HG03442 (cell line): ENCODE results near the gene GLI3.

ENCODE experiments used
- ATAC-seq: cut with Tn5 transposase; IDR thresholded peaks from one replicate; pipeline ENCODE4 v1.9.1; 2021; ENCODE audit warnings: mild to moderate bottlenecking, moderate library complexity; ENCODE audit not compliant: unreplicated experiment

GLI3 gene

DNA sequence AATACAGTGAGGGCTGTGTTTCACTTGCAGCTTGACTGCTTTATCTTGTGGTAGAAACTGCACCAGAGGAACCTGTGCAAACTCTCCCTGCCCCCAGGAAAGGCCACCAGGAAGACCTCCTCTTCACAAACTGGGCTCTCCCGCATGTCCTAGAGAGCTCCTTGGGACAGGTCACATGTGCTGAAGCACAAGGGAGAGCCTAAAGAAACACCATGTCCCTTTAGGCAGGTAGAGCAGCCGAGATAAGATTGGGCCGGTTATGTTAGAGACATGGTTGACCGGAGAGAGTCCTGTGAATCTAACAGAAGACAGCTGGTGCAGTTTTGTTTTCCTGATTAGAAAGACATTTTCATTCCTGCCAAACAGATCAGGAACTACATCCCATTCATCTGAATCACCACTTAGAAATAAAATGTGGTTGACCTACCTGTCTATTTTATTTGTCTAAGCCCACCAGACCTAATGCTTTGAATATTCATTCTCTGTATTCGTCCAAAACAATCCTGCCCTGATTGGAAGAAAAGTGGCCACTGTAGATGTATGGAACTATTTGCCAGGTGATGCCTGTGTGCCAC lies 224.1 kb downstream of the GLI3 start:
- no peak for ATAC-seq

DNA sequence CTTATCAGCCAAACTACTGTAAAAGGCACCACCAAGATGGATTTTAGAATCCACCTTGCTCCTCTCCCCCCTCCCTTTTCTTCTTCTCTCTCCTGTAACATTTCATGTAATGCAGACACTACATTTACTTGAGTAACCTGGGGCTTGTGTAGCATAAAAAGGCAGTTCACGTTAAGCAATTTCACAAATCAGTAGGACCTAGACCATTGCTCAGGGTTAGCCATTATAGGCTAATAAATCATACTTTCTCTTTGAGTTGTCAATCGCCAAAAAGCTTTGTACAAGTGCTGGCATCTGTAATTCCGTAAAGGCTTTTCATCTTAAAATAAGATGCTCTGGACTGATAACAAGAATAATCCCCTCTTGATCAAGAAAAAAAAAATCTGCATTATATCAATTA lies 224.7 kb downstream of the GLI3 start:
- ATAC-seq: no peak

DNA sequence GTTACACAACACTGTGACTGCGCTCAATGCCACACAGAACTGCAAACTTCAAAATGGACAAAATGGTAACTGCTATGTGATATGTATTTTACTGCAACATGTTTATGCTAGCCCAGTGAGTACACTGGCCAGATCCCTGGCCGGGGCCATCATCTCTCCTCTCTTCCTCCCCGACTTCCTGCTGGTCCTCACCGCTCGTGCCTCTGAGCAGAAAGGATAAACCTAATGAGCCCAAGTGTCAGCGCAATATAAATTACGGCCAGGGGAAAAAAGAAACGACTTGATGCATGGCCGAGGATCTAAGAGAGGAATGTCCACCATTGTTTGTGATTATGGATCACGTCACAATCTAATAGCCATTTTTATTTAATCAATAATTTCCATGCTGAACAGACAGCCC lies 225.2 kb downstream of the GLI3 start:
- no peak for ATAC-seq

DNA sequence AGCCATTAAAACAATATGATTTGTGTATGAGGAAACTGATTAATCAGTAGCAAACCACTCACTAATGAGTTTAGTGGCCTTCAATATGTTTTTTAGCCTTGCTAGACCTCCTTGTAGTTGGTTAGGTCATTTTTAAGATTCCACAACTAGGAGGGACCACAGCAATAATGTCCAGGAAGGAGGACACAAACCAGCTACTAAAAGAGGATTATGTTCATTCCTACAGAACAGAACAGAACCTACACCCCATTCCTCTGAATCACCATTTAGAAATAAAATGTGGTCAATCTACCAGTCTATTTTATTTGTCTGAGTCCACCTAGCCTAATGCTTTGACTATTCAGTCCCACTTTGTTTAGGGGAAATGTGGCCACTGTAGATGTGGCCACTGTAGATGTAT lies 226.3 kb downstream of the GLI3 start:
- no peak for ATAC-seq

DNA sequence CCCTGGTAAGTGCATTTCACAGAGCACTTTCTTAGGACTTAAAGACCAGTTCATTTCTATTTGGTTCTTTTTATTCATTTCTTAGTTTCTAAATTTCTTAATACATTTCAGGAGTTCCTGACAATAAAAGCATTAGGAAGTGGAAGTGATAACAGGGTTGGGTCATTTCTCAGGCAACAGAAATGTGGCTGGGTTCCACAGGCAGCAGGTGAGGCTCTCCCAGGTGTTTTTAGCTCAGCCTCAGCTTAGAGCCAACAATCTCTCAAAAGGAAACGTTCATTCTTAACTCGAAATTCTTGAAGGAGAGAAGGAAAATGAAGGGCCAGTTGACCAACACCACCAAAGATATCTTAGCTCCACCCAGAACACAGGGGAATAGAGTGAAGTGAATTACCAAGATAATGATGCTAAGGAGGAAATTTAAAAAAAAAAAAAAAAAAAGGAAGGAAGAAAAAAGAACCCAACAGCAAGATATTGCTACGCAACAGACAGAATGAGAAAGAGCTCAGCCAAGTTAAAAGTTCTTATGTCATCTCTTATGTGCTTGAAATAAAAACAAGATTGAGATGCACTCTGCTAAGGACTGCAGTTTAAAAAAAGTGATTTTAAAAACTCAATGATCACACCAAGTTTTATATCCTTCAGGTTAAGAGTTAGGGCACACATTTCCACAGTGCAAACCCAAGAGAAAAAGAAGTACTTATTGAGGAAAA lies 230.1 kb downstream of the GLI3 start:
- no peak for ATAC-seq

DNA sequence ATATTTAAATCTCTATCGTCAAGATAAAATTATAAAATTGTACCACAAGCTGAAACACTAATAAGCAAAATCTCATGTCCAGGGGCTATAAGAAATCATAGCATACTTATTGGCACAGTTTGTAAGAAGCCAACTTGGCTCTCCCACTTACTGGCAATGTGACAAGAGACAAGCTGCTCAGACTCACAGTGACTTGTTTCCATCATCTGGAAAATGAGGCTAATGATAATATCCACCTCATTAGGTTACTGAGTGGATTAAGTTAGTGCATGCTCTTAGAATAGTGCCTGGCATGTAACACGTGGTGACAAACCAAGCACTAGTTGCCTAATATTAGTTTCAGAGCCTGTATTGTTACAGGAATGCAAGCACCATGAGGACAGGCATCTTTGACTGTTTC lies 234.4 kb downstream of the GLI3 start:
- ATAC-seq: no peak

DNA sequence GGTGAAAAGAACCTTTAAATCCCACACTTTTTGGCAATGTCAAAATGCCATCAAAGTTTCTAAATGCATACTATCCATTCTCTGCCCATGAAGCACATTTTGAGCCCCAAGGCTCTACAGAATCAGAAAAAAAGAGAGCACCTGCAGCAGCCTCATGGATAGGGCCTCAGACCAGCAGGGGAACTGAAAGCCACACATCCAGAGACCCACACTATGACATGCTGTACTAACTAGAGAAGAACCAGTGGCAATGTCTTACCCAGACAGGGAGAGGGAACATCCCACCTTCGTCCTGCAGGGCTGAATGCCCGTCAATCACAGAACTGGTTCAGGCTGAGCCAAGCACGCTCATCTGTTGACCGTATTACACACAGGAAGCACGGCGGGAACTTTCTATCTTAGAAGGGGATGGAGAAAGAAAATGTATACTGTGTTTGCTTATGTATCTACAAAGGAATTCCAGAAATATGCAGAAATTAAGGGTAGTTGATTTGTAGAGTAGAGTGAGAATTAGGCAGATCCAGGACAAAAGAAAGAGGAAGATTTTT lies 237.2 kb downstream of the GLI3 start:
- ATAC-seq: no peak

DNA sequence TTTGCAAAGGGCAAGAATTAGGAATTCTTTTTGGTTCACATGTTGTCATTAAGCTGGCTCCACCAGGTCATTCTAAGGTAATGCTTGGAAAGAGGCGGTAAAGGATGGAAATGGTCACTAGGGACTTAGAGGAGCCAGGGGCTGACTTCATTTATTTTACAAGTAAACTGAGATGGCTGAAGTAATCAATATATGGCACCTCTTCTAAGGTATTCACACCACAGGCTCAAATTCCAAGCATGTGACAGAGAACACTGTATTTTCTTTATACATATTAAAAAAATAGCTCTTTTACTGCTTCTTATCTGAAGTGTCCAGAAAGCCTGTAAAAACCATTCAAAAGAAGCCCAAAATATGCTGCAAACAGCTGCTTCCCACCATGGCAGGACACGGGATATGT lies 239.0 kb downstream of the GLI3 start:
- no peak for ATAC-seq

DNA sequence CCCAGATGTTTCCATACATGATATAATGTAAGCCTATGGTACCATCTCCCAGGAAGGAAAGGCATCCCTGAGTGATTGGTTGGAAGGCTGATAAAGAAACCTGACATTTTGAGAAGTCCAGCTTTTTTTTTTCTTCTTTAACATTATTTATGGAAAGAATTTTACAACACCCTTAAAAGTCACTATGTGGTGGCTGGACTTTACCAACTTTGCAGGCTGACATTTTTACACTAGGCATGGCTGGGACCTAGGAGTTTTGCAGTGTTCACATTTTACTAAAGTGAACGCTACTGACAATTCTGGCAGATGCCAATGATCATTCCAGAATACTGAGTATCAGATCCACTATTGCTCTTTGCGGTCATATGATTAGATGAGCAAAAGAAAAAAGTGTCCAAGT lies 239.9 kb downstream of the GLI3 start:
- ATAC-seq: no peak

DNA sequence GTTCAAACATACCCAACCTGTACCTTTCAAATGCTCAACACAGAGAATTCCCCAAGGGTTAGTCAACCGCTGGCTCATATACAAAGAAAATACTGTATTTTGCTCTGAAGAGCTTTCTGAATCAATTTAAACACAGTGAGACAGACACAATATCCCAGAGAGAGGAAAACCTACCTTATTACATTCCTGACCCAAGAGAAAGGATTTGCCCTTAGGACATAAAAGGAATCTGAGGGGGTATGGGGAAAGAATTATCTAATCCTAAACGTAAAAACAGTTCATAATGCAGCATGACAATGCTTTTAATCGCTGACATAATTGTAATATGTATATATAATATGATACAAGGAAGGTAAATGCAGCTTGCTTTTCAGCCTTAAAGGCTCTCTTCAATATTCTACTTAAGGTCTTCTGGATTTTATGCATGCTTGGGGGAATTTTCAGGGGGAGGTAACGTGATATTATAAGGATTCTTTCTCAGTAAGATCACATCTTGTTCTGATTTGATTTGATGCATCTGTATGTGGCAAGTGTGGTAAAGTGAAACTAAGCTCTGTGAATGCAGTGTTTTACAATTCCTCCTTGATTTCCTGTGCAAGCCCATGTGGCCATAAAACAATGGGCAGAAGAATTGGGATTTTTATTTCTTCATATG lies 240.5 kb downstream of the GLI3 start:
- no peak for ATAC-seq

DNA sequence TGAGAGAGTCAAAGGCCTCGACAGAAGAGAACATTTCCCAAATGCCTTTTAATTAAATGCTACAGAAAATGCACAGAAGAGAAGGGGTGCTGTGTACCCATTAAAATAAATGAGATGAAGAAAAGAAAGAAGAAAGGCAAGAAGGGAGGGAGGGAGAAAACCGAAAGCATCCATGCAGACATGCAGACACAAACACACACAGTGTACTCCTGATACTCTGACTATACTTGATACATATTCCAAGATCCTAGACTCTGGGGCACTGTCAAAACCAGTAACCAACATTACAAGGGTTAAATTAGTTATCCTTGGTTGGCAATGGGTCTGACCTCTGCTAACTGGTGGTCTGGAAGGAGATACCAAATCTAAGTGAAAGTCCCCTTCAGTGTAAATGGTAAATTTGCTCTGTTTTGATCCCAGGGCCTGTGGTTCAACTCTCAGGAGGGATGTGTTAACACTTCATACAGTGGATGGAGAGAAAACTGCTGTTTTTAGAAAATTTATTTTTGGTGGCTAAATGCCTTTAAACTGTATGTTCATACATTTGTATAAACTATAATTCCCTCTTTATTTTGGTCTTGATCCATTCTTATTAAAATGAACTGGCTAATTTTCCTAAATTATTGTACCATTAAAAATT lies 241.3 kb downstream of the GLI3 start:
- no peak for ATAC-seq

DNA sequence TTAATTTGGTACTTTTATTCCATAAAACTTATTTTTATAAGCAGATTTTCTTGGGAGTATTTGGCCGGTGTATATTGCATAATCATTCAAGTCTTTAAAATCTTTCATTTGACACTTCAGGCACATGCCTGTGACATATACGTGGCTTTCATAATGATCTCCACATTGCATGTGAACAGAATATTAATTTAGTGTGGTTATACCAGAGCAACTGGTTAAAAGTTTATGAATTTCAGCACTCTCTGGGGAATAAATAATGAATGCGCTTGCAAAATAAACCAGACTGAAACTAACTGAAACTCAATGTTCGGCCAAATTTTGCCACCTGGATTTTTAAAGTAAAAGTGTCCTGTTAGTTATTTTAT lies 242.3 kb downstream of the GLI3 start:
- ATAC-seq: no peak

DNA sequence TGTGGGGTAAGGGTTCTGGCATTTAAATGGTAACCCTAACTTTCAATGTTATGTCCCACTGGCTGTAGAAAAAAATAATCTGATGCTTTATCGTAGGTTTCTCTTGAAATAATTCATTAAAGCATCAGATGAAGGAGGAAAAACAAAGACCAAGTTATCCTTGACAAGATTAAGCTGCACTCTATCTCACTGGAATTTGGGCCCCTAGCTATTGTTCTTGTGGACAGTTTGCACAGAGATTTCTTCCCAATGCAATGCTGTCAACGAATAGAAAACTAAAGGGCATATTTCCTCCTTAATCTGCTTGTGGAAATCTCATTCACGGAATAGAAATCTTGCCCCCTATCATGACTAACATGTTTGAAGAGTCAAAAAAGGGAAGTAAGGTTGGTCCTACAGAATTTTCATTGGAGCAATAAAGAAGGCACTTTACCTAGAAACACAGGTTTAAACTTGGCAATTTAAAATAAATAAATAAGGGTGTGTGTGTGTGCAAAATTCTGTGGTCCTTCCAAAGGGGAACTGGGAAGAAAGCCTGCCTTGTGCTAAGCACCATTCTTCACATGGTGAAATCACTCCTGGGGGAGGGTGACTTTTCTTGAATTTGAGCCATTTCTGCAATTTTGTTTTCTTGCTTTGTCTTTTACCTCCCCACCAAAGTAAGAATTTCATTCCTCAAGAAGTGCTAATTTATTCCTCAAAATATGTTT lies 242.8 kb downstream of the GLI3 start:
- no peak for ATAC-seq

DNA sequence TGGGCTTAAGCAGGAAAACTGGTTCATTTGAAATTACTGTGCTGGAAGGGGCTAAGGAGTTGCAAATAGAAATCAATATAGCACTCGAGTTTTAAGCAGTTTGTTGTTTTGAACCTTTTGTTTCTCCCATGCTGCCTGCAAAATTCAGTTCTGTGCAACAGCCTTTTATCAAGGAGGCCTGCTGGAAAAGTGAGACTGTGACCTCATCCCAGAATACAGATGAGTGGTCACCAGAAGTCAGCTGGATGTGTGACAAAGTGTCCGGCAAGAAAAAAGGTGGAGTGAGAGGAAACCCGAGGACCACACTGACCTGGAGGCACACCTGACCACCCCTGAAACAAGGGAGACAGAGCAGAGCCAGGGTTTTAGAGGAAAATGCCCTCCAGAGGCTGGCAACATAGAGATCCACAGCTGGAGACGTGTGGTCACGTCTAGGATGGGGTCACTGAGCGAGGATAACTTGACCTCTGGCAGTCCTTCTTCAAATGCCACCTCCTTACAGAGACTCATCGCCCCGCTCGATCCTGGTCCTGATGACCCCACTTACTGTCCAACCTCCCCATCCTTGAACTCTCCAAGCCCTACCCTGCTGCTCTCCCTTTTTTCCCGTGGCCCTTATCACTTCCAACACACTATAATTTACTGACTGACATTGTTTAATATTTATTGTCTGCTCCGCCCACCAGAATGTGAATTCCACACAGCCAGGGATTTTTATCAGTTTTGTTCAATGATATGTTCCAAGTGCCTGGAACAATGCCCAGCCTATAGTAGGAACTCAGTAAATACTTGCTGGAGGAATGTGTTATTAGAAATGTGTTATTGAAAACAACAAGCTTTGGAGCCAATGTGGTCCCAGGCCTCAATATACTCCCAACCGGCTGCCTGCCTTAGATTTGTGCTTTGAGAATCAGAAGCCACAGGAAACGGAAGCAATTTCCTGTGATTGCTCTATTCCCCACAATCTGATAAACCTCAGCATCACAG lies 243.8 kb downstream of the GLI3 start:
- ATAC-seq: no peak

DNA sequence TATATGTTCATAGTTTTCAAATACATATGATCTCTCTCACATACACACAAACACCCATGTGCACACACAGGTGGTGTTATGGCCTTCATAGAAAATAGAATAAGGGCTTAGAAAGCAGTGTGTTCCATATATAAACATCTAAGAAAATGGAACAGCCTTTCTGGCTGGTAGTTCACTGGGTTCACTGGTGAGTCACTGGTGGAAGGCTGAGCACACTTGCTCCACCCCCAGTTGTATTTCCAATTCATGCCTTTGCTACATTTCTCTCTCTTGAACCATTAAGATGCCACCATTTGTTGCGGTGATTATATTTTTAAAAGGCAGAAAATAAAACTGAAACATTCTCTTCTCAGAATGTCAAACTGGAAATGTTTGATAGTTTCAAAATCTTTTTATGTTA lies 252.1 kb downstream of the GLI3 start:
- no peak for ATAC-seq

DNA sequence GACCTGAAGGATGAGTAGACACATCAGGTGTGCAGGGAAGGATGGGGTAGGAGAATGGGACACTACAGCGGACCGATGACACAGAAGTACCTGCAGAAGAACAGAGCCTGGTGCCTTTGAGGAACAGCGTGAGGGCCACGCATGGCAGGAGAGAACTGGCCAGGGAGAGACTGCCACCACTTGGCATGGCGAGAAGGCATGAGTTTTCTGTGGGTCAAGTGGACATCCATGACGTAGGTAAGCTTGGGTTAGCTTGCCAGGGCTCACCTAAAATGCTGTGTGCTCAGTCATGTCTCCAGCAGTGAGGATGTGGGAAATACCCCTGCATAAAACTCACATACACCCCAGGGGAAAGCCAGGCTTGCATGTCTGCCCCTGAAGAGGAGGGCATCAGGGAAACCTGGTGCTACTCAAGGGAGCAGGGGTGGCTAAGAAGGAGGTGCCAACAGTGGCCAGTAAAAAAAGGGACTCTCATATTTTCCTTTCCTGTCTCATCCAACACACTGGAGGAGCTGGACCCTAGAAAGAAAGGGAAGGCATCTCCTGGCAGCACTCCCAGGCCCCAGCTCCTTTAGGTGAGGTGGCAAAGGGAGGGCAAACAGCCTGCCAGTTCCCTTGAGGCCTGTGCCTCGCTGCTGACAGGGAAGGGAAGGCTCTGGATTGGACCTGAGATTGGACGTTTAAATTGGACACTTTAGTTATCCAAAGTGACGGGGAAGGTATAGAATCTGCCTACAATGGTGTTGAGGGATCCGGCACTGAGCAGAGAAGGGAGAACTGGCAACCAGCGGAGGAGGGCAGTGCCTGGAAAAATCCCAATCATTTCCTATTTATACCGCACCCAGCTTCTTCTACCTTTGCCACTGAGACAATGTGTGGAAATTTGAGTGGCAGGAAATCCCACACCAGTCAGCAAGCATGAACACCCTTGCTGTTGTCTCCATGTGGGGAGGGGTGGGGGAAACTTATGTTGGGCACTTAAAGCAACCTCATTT lies 255.7 kb downstream of the GLI3 start:
- no peak for ATAC-seq

DNA sequence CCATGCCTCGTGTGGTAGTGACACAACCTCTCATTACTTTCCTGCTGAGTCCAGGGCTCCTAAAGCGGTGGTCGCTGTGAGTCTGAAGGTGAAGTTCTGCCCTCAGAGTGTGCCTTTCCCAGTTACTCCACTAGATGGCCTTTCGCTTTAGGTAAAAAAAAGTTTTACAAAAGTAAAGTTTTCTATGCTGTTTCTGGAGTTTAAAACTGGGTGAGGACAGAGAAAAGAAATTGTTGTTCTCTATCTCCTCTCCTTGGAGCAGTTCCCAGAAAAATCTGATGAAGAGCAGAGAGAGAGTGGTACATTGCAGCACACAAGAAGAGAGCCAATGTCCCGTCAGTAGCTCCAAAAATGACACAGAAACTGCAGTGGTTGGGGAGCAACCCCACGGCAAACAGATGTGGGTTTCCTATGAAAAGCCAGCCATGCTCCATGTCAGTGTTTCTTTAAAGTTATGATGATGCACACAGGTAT lies 257.1 kb downstream of the GLI3 start:
- no peak for ATAC-seq

DNA sequence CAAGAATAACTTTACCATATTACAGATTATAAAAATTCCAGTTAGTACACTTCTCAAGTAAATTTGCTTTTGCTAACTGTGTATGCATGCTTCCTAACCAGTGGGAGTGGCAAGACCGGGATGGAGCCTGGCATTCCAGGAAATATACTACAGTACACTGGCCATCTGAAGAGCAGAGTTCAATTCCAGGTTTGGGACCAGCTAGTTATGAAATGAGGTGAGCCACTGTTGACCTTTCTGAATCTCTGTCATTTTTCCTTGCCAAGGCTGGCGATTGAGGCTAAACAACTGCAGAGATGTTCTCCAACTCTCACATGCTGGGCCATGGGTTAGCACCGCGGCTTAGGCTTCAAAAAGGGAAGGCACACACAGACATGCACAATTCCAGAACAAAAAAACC lies 258.2 kb downstream of the GLI3 start:
- no peak for ATAC-seq

DNA sequence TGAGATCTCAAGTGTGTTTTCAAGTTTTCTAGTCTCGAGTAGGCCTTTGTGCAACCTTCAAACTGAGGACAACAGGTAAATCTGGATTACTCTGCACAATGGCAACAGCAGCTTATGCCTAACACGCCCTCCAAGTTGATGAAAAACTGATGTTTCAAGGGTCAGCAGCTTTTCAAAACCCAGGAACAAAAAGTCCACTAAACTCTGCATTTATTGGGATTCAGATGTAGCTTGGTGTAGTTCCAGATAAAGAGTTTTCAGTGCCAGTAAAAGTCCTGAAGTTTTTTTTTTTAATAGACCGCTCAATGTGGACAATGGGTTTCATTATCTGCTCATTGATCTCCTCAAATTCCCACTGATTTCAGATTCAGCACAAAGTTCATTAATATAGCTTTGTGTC lies 259.3 kb downstream of the GLI3 start:
- no peak for ATAC-seq
